GM19452 (cell line): ENCODE results near the gene DAAM1.

Source experiments
- ATAC-seq: cut with Tn5 transposase; IDR thresholded peaks from one replicate; pipeline ENCODE4 v1.9.1; 2021; ENCODE audit not compliant: unreplicated experiment

The DAAM1 gene

DNA sequence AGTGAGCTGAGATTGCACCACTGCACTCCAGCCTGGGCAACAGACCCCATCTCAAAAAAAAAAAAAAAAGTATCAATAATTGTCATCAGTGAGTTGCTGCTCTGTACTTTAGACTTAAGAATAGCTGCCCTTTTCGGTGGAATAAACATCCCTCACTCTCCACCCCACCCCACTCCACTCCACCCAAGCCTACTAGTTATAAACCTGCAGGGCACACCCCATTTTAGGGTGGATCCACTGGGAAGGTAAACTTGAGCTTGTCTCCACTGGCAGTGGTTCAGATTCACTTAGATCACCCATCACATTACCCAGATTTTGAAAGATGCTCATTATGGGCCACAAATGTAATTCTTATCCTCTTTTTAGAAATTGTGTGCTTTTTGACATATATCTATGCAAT lies 170.3 kb downstream of the DAAM1 start:
- ATAC-seq: no peak

GRCh38 chr14:59359431-59360124 lies 171.1 kb downstream of the DAAM1 start:
- no peak for ATAC-seq

DNA sequence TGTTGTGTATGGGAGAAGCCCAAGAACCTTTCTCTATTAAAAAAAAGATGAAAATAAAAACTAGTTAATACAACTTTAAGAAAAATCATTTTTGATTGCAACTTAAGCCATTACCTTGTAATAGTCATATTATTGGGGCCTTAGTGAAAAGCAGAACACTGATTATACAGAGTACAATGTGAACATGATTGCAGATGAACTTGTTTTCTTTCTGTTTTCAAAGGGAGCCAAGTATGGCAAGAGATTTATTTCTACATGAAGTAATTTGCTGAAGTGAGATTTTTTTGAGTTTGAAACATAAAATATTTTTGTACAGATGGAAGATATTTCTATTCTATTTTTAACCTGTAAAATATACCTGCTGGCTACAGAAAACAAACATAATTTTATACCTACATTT lies 171.8 kb downstream of the DAAM1 start:
- no peak for ATAC-seq

- no peak for ATAC-seq
Observed at GRCh38 chr14:59360923-59361794, 172.7 kb downstream of the DAAM1 start.

GRCh38 chr14:59362513-59362912 lies 174.0 kb downstream of the DAAM1 start:
- ATAC-seq: no peak

GRCh38 chr14:59363531-59364226 lies 175.2 kb downstream of the DAAM1 start:
- ATAC-seq: no peak

GRCh38 chr14:59370158-59370742 lies 181.8 kb downstream of the DAAM1 start:
- no peak for ATAC-seq

GRCh38 chr14:59371771-59372170 lies 183.3 kb downstream of the DAAM1 start:
- no peak for ATAC-seq

DNA sequence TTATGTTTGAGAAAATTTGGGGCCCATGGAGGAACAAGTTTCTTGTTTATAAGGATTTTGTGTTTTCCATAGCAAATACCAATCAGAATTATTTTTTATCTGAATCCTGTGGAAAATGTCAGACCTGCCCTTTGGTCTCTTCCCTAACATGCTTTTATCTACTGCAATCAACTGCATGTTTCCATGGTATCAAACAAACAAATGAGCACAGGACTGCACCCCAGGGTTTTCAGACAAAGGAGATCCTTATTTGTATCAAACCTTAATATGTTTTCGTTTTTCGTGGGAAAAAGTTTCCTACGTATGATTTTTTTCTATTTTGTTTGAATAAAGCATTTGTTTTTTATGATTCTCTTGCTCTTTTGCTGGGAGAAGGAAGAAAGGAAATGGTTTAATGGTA lies 185.6 kb downstream of the DAAM1 start:
- no peak for ATAC-seq

DNA sequence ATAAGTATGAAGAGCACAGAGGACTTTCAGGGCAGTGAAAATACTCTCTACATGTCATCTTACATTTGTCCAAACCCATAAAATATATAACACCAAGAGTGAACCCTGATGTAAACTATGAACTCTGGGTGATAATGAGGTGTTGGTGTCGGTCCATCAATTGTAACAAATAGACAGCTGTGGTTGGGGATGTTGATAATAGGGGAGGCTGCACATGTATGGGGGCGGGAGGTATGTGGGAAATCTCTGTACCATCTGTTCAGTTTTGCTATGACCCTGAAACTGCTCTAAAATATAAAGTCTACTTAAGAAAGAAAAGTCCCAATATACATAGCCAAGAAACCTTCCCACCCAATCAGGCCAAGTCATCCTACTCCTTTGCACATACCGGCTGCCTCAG lies 188.2 kb downstream of the DAAM1 start:
- ATAC-seq: no peak

- no peak for ATAC-seq
Observed at GRCh38 chr14:59377491-59377890, 189.0 kb downstream of the DAAM1 start.

GRCh38 chr14:59377991-59378601 lies 189.6 kb downstream of the DAAM1 start:
- ATAC-seq: no peak

GRCh38 chr14:59389936-59390335 lies 201.5 kb downstream of the DAAM1 start:
- no peak for ATAC-seq

DNA sequence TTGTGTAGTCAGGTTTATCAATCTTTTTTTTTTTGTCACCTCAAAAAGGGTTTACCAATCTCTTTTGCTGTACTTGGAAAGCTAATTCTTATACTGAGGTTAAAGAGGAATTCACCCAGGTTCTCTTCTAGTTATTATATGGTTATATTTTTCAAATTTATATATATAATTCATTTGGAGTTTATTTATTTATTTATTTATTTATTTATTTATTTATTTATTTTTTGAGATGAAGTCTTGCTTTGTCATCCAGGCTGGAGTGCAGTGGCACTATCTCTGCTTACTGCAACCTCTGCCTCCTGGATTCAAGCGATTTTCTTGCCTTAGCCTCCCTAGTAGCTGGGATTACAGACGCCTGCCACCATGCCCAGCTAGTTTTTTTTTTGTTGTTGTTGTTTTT lies 202.9 kb downstream of the DAAM1 start:
- ATAC-seq: no peak

DNA sequence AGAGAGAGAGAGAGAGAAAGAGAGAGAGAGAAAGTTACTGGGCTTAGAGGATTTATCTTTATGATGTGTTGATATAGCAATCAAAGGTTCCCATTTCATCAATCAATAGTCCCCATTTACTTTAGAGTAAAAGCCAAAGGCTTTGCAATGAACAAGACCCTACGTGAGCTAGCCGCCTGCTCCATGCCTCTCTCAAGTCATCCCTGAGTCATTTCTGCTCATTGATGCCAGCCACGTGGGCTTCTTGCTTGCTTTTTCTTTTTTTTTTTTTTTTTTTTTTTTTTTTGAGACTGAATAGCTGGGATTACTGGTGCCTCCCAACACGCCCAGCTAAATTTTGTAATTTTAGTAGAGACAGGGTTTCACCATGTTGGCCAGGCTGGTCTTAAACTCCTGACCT lies 205.8 kb downstream of the DAAM1 start:
- ATAC-seq: no peak

DNA sequence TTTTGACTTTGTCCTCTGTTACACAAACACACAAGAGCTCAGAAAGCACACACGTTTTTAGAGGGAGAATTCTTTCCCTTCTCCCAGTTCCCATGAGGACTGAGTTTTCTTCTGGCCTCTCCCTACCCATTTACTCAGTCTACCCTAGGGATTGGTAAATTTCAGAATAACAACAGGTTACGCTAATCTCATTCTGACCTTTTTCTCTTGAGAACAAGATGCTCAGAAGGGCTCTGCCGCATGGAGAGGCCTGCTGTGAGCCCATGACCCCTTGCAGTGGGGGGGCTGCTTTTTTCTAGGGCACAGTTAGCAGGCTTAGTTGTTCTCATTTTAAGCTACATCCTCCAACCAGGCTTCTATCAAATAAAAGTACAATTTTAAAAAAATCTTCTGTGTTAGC lies 207.2 kb downstream of the DAAM1 start:
- no peak for ATAC-seq

- no peak for ATAC-seq
Observed at GRCh38 chr14:59398841-59399240, 210.4 kb downstream of the DAAM1 start.

GRCh38 chr14:59406454-59407245 lies 218.2 kb downstream of the DAAM1 start:
- ATAC-seq: no peak

- ATAC-seq: no peak
Observed at GRCh38 chr14:59407246-59408010, 219.0 kb downstream of the DAAM1 start.
